ENCODE data around the gene MLANA.

DNA sequence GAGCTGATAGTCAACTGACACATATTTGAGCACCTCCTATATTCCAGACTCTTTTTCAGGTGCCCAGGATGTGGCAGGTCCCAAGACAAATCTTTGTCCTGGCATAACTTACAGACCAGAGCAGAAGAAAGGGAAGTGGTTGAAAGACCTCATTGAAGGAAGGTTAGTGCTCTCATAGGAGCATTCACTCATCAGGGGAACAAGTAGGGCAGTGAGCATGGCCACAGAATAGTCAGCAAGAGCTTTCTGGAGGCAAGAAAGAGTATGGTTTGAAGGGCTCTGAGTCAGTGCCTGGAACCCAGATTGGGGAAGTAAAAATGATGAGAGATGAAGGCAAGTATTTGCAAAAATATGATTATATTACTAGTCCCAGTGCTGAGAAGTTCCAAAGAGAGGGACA is 32.8 kb upstream of the MLANA start:
- TF ChIP-seq YY1 (IDR thresholded peaks at IDR 0.05; ENCODE audit: insufficient read depth, insufficient read length) (no peak), ZNF274 (IDR thresholded peaks at IDR 0.05; ENCODE audit: low read depth, low read length) (no peak), SUZ12 (IDR thresholded peaks at IDR 0.05; ENCODE audit: extremely low read depth, insufficient read depth, insufficient read length) (no peak)

All from NT2/D1 (cell line).